MM.1S (cell line): ENCODE data around the gene DNAJC6.

Source experiments
- CTCF ChIP-seq: fragments of 300-600 bp; sonication (generic); IDR thresholded peaks from 2 replicates; pipeline ENCODE4 v1.5.1; 2016; ENCODE audit warnings: antibody characterized with exemption, low read length, mixed read lengths
- EZH2 ChIP-seq: fragments of 300-600 bp; sonication (generic); optimal IDR thresholded peaks from 2 replicates; pipeline ENCODE3; 2017; ENCODE audit warnings: low read depth, mild to moderate bottlenecking, antibody characterized with exemption, low read length, mixed read lengths

DNA sequence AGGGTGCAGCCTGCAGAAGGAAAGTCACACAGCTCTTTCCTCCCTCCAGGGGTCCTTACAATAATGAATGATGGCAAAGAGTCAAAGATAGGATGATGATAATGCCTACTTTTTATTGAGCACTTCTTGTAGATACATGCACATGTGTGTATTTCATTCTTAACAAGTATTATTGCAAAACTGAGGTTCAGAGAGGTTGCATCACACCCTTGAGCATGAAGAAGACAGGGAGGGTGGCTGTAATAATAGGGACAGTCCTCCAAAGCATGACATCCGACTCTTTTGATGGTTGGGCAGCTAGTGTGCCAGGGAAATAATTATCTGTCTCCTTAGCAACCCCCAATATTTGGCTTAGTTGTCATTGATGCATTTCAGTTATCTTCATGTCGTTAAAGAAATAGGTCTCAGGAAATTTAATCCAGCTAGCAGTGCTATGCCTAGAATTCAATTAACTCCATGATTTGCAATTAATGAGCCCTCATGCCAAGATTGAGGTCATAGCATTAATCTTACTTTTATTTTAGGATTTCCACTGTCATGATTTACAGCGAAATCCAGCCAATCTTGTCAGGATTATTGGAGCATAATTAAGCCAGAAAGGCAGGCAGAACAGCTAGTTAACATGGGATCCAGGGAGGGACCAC is 35.0 kb downstream of the DNAJC6 start:
- no peak for TF ChIP-seq CTCF
- no peak for TF ChIP-seq EZH2
